NCI-H446 (cell line): Measurements from ENCODE around the gene BANF1.

ENCODE experiments used
- DNase-seq, 2 experiments: peaks; one replicate each; lab custom pipeline; 2025; lab: John Stamatoyannopoulos, UW

The BANF1 gene

GRCh38 chr11:66001942-66002647 lies at the start of gene BANF1, which contains the start of gene EIF1AD:
TSS of gene BANF1 (plus strand) at chr11:66002503. CDS start at chr11:66003251, 748 bp downstream.
TSS of gene EIF1AD (minus strand) at chr11:66002157. CDS start at chr11:66000389, 1,768 bp downstream.
- DNase-seq = peak; percentile 98

- no peak for DNase-seq
Measured at GRCh38 chr11:65953471-65953870, 48.8 kb upstream of the BANF1 start.

- DNase-seq = no peak
Measured at GRCh38 chr11:65954771-65955170, 47.5 kb upstream of the BANF1 start.

GRCh38 chr11:65958291-65958690 lies 44.0 kb upstream of the BANF1 start:
- DNase-seq = no peak

GRCh38 chr11:65958774-65959420 lies 43.4 kb upstream of the BANF1 start:
- DNase-seq = no peak

- DNase-seq = no peak
Measured at GRCh38 chr11:65960824-65961266, 41.5 kb upstream of the BANF1 start.

GRCh38 chr11:65961267-65962140 lies 40.8 kb upstream of the BANF1 start, which contains the start of gene SART1:
TSS of gene SART1 (plus strand) at chr11:65961734. CDS start at chr11:65961781, 47 bp downstream.
- peak; percentile 97 to 99 for DNase-seq

GRCh38 chr11:65962141-65962564 lies 40.1 kb upstream of the BANF1 start:
- no peak for DNase-seq

- DNase-seq = no peak
Measured at GRCh38 chr11:65964906-65965305, 37.4 kb upstream of the BANF1 start.

GRCh38 chr11:65965986-65966762 lies 36.1 kb upstream of the BANF1 start:
- DNase-seq = no peak

- DNase-seq = no peak
Measured at GRCh38 chr11:65967329-65967934, 34.9 kb upstream of the BANF1 start.

GRCh38 chr11:65968600-65969482 lies 33.5 kb upstream of the BANF1 start:
- no peak for DNase-seq

GRCh38 chr11:65972116-65972515 lies 30.2 kb upstream of the BANF1 start:
- DNase-seq = no peak

- no peak for DNase-seq
Measured at GRCh38 chr11:65973439-65974110, 28.7 kb upstream of the BANF1 start.

GRCh38 chr11:65975771-65976170 lies 26.5 kb upstream of the BANF1 start:
- no peak for DNase-seq

GRCh38 chr11:65976216-65977176 lies 25.8 kb upstream of the BANF1 start:
- DNase-seq = no peak

GRCh38 chr11:65977621-65978390 lies 24.5 kb upstream of the BANF1 start:
- DNase-seq = no peak
